ENCODE results near the gene ATG4C.

- TF ChIP-seq, protein P1, sequence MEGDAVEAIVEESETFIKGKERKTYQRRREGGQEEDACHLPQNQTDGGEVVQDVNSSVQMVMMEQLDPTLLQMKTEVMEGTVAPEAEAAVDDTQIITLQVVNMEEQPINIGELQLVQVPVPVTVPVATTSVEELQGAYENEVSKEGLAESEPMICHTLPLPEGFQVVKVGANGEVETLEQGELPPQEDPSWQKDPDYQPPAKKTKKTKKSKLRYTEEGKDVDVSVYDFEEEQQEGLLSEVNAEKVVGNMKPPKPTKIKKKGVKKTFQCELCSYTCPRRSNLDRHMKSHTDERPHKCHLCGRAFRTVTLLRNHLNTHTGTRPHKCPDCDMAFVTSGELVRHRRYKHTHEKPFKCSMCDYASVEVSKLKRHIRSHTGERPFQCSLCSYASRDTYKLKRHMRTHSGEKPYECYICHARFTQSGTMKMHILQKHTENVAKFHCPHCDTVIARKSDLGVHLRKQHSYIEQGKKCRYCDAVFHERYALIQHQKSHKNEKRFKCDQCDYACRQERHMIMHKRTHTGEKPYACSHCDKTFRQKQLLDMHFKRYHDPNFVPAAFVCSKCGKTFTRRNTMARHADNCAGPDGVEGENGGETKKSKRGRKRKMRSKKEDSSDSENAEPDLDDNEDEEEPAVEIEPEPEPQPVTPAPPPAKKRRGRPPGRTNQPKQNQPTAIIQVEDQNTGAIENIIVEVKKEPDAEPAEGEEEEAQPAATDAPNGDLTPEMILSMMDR (IDR thresholded peaks at IDR 0.05), result no peak
- TF ChIP-seq POLR2A (IDR thresholded peaks at IDR 0.05), result no peak
Measured at GRCh38 chr1:62877579-62877978, 93.6 kb downstream of the ATG4C start.
